GM21526 (cell line): ENCODE results near the gene LONRF2.

Source experiments
- ATAC-seq: cut with Tn5 transposase; IDR thresholded peaks from one replicate; pipeline ENCODE4 v1.9.1; 2021; ENCODE audit warnings: moderate library complexity; ENCODE audit not compliant: unreplicated experiment, low FRiP score

LONRF2 gene

GRCh38 chr2:100277540-100278207 lies 44.6 kb downstream of the LONRF2 start:
- no peak for ATAC-seq

GRCh38 chr2:100276716-100277115 lies 45.6 kb downstream of the LONRF2 start:
- ATAC-seq, result no peak

- ATAC-seq, result no peak
Measured at GRCh38 chr2:100275200-100275589, 47.1 kb downstream of the LONRF2 start.

GRCh38 chr2:100274566-100275199 lies 47.6 kb downstream of the LONRF2 start:
- ATAC-seq, result no peak

- ATAC-seq, result no peak
Measured at GRCh38 chr2:100274076-100274475, 48.2 kb downstream of the LONRF2 start.

GRCh38 chr2:100273387-100273786 lies 48.9 kb downstream of the LONRF2 start:
- no peak for ATAC-seq

- no peak for ATAC-seq
Measured at GRCh38 chr2:100272841-100273329, 49.4 kb downstream of the LONRF2 start.

GRCh38 chr2:100271210-100271609 lies 51.1 kb downstream of the LONRF2 start:
- ATAC-seq, result no peak

GRCh38 chr2:100270381-100271146 lies 51.7 kb downstream of the LONRF2 start:
- ATAC-seq, result no peak

- no peak for ATAC-seq
Measured at GRCh38 chr2:100269889-100270288, 52.4 kb downstream of the LONRF2 start.

GRCh38 chr2:100268986-100269385 lies 53.3 kb downstream of the LONRF2 start:
- ATAC-seq, result no peak

- no peak for ATAC-seq
Measured at GRCh38 chr2:100267751-100268150, 54.5 kb downstream of the LONRF2 start.

GRCh38 chr2:100266126-100266525 lies 56.2 kb downstream of the LONRF2 start:
- ATAC-seq, result no peak

GRCh38 chr2:100265226-100265625 lies 57.1 kb downstream of the LONRF2 start:
- ATAC-seq, result no peak

GRCh38 chr2:100264651-100265050 lies 57.6 kb downstream of the LONRF2 start:
- ATAC-seq, result no peak

- no peak for ATAC-seq
Measured at GRCh38 chr2:100264121-100264520, 58.2 kb downstream of the LONRF2 start.

- no peak for ATAC-seq
Measured at GRCh38 chr2:100262555-100263320, 59.6 kb downstream of the LONRF2 start.

- no peak for ATAC-seq
Measured at GRCh38 chr2:100262046-100262445, 60.3 kb downstream of the LONRF2 start.

GRCh38 chr2:100260712-100261620 lies 61.3 kb downstream of the LONRF2 start:
- ATAC-seq, result no peak

- ATAC-seq, result no peak
Measured at GRCh38 chr2:100259106-100259505, 63.2 kb downstream of the LONRF2 start.
